DLD1 (cell line): ENCODE measurements around the gene TENM4.

ENCODE experiments used
- in situ Hi-C: cut with HindIII; loops from 2 replicates; pipeline ENCODE4 v1.10.0; 2017; ENCODE audit warnings: low sequenced_read_pairs

Gene TENM4

DNA sequence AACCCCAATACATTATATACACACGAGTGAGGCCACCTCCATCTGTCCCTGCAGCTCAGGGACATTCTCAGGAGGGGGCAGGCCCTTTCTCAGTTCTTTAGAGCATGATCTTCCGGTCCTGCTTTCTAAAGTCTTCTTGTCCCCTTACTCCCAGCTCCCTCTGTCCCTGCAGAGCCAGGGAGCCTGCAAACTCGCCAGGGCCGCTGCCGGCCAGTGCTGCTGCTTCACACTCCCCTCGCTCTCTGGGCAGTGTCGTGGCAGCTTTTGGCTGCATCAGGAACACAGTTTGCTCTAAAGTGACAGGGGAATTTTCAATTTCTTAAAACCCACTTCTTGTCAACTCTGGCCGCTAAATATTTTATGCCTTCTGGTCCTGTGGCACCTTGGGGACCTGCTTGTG, 736.0 kb downstream of the TENM4 start:
- in situ Hi-C loops, result no loop called here

DNA sequence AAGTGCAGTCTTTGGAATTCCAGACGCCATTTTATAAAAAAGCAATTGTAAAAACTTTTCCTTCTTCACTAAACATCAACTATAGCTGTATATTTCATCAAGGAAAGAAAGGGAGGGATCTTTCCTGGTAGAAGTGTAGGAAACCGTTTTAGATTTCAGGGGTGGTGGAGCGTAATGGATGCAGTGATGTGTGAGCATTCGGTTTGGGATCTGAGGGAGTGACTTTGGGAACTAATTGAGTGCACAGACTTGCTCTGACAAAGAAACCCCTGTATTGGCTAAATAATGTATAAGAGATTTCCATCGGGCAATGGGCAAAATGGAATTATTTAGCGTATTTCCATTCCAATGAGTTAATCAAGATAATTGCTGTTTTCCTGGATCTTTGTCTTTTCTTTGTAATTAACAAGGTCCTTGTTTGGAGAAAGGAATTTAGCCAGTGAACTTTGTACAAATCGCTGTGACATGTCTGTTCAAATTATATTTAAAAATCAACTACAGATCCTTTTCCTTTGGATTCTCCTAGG, 741.2 kb downstream of the TENM4 start:
- in situ Hi-C loops, result no loop called here

DNA sequence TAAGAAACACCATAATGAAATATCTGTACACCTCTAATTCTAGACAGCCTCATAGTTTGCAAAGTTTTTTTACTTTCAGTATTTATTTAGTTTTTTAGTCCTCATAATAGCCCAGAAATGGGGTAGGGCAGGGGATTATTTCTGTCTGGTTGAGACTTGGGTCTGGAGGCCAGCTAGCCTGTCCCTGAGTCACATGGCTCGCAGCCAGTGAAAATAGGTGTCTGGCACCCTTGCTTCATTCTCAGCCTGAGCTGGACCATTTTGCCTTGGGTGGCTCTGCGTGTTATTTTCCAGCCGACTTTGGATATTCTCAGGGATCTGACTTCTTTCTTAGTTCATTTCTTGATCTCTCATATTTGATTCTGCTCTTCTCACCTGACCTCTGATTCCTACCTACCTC, 742.2 kb downstream of the TENM4 start:
- in situ Hi-C loops, result no loop called here

DNA sequence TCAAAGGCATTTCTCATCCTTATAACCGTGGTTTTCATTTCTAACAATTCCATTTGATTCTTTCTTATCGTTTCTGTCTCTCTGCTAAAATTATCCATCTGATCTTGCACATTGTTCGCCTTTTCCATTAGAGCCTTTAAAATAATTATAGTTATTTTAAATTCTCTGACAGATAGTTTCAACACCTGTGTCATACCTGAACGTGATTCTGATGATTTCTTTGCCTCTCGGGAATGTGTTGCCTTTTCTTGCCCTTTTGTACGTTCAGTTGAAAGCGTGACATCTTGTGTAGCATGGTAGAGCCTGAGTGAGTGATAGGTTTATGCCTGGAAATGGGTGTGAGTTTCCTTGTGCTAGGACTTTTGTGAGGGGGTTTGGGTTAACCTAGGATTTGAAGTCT, 744.7 kb downstream of the TENM4 start:
- in situ Hi-C loops, result no loop called here

DNA sequence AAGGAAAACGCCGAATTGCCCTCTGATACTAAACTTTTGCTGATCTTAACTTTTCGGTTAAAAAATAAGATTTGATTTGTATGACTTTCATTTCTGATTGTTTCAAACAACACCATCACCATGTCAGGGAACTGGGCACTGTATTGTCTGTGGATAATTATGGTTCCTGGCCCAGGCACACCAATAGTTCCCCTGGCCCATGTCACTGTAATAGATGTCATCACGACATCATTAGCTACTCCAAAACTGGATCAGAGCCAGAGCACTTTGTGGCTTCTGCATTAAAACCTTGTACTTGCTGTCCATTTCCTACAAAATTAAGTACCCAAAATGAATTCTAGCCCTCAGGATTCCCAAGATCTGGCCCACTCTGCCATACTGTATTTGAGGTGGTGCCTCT, 746.7 kb downstream of the TENM4 start:
- in situ Hi-C loops, result no loop called here

DNA sequence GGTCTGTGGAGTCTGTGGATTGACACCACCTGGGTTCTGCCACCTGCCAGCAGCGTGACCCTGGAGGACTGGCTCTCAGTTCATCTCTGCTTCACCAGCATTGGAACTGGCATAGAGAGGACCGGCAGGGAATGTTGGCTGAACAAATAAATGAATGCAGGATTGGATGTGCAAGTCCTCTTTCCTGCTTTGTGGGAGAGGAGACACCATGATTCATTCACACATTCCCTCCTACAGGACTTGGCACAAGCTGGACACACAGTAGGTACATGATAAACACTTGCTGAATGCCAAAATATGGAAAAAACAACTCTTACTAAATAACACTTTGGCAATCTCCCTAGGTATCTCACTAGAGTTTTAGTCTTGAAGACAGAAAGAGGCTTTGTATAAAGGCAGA, 749.6 kb downstream of the TENM4 start:
- in situ Hi-C loops, result no loop called here

DNA sequence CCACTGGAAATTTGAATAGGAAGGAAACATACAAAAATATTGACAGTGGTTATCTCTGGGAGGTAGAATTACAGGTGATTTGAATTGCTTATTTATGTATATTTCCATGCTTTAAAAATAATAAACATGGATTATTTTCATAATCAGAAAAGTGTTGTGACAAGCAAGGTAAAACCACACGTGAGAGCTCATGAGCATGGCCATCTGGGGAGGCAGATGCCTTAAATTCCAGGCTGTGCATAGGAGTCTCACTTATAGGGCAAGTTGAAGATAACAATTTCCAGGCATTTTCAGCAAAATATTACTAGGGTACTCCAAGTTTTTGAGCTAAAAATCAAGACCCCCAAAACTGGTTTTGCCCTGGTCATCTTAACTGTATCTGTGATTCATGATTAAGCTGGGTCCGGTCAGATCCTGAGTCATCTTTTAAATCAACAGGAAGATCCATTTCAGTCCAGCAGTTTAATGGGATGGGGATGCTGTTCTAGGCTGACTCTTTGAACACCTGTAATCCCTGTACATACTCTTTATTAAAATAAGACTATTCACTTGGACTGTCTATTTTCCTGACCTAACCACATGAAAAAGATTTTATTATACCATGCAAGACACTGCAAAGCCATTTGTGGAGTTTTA, 750.4 kb downstream of the TENM4 start:
- in situ Hi-C loops, result no loop called here

DNA sequence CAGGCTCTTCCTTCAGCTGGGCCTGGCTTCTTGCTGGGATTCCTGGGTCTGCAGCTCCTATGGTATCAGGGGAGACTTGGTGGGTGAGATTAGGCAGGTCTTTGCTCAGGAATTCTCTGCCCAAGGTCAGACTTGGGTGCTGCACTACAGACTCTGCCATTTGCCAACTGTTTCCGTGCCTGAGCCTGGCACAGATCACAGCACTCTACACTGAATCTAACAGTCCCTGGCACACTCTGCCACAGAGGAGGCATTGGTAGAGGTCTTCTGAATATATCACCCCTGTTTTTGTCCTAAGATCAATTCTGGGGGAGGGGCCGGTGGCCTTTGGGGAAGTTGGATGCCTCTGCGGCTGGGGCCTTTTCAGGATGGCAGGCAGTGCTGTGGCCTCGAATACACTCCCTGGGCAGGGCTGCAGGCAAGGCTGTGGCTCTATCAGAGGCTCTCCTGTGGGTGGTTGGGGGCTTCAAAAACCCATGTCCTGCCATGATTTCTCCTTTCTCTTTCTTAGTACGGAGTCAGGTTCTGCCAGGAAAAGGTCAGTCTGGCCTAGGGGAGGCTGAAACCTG, 751.2 kb downstream of the TENM4 start:
- in situ Hi-C loops, result no loop called here

DNA sequence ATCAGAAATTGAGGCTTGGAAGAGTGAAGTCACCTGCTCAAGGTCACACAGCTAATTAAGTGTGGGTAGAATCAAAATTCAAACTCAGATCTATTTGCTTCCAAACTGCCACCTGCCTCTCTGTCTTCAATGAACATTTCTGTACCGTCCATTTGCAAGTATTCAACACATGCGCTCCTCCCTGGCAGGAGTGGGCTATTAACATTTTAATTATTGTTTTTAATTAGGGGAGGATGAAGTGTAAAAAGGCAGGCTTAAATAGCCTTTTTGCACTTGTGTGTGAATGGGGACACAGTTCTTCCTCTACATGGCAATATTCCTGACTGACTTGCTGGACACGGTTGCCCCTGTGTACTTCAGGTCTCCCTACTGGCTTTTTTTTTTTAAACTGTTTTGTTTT, 751.7 kb downstream of the TENM4 start:
- in situ Hi-C loops, result no loop called here

DNA sequence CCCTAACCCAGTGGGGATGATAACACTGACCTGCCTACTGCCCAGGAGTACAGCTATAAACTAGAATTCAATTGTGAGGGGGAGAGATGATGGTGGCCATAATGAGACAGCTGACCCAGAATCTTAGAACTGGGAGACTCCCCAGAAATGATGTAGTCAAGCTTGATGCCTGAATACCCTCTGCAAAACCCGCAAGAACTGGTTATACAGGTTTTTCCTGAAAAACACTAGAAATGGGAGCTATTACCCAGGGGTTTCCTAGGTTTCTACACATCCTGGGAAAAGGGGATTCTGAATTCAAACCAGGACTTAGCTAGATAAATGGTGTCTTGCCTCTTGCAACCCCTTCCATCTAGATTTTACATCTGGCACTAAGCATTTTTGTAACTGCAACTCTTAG, 752.4 kb downstream of the TENM4 start:
- in situ Hi-C loops, result no loop called here

DNA sequence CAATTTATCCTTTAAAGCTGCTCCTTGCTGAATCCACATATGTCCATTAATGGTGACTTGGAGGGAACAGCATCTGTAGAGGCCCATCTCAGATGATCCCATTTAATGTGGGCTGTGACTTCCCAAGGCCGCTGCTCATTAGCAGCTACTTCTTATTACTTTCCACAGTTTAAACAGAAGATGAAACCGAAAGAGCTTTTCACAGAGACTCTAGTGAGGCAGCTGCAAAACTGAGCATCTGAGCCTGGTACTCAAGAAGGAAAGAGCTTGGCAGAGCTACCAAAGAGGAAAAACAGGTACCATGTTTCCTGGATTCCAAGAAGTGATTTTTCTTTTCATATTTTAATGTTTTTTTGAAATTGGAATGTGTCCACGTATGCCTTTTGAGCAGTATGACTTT, 755.7 kb downstream of the TENM4 start:
- in situ Hi-C loops, result no loop called here

DNA sequence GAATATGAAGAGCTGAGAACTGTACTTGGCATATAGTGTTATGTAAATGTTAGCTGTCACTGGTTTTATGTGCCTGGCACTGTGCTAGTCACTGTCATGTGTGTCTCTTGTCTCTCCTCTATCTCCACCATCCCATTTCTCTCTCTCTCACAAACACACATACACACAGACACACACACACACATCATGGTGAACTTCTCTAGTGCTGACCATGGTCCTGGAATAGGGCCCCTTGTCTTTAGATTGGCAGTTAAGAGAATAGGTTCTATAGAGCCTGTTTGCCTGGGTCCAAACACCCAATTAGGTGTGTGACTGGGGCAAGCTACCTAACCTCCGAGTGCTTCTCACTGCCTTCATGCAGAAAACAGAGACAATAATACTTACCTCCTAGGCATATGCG, 756.5 kb downstream of the TENM4 start:
- in situ Hi-C loops, result no loop called here

DNA sequence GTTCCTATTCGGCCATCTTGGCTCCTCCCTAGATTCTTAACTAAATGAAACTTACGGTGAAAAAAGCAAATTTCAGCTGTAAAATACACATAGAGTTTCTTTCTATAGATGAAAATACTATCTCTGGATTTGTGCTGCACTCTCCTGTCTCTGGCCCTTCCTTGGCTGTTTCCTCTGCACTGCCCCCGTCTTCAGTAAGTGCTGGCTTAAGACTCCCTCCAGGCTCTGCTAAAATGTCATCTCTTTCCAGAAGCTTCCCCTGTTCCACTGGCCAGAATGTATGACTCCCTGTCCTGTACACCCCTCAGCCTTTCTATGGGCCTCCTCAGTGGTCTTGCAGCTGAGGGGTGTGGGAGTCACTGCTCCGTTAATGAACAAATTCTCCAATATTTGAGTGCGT, 757.1 kb downstream of the TENM4 start:
- in situ Hi-C loops, result no loop called here

DNA sequence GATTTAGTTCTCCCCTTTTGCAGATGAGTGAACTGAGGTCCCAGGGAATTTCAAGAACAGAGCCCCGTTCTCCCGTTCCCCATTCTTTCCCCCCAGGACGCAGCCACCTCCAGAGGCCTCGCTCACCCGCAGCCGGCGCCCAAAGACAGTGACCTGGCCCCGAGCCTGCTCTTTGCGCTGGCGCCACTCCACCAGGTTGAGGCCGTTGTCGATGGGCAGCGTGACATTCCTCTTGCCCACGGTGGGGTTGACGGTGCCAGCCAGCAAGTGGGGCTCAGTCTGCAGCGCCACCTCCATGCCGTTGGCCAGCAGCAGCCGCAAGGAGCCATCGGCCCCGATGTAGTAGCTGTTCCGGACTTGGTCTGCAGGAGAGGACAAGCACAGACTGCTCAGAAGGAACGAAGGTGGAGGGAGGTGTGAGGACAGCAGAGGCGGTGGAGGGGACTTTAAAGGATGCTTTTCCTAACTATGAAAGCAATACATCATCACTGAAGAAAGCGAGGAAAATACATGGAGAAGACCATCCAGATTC, 764.7 kb downstream of the TENM4 start:
- in situ Hi-C loops, result no loop called here

DNA sequence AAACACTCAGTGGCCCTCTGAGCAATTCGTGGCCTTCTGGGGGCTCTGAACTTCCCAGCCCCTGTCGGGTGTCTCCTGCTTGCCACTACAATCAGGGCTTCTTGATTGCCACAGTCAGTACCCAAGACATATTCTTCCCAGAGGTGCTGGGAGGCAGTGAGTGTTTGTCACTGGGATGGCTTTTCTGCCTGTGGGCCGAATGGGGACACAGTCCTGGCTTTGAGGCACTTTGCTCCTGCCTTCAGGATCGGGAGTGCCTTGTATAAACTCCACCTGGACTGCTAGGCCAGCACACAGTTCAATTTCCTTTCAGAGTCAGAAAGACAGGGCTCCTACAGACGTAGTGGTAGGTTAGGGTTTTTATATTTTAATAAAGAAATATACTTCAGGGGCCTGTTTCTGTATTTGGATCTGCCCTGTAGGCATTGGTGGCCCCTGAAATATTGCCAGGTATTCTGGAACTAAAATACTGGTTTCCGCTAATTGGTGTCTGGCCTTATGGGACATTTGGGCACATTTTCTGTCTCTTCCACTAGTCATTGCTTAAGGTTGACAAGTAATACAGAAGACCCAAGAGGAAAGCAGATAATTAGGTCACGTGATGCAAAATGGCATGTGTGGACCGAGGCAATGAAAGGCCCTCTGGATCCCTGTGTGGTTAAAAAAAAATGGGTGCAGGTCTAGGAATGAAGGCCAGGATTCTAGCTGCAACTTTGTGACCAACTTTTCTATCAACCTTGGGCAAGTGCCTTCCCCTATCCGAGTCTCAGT, 767.8 kb downstream of the TENM4 start:
- in situ Hi-C loops, result no loop called here

DNA sequence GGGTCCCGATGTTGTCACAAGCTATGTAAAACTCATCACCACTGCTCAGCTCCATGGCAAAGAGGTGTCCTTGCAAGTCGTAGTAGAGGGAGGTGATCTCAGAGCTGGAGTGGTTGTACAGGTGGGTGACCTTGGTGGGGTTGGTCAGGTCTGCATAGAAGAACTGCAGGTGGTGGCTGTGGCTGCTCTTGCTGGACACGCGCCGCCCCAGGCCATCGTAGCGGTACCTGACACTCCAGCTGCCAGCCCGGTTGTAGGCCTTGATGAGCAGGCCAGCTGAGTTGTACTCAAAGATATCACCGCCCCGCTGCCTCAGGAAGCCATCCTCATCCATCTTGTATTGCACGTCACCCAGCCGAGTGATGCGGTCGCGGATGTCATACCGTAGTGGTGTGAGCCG, 771.6 kb downstream of the TENM4 start:
- in situ Hi-C loops, result no loop called here

DNA sequence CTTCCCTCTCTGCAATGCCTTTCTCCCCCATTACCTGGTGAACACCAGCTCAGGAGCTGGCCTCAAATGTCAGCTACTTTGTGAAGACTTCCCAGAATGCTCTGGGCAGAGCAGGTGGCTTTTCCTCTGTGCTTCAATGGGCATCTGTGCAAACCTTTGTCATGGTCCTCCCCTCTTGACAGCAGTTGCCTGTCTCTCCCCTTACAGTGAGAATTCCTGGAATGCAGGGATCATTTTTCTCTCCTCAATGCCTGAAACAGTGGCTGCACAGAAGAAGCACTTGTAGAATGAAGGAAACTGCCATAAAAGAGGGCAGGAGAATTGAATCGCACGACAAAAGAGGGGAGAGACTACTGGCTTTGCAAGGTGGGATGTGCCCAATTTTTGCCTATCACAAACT, 773.4 kb downstream of the TENM4 start:
- in situ Hi-C loops, result no loop called here

DNA sequence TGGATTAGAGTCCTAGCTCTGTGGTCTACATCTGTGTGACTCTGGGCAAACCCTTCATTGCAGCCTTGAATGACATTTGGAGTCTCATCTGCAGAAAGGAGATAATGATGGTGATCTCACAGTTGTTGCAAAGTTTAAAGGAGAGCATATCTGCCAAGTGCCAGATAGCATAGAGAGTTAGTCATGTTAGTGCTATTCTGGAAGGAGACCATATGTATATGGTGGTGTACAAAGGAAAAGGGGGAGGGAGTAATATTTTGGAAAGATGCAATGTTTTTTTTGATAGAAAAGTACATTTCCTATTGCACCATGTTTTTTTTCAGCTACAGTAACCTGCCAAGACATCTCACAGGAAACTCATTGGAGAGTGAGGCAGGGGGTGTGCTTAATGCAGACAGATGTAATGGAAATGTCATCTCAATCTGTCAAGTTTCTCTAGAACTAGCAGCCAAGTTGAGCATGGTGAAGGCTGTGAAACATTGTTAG, 774.1 kb downstream of the TENM4 start:
- in situ Hi-C loops, result no loop called here

DNA sequence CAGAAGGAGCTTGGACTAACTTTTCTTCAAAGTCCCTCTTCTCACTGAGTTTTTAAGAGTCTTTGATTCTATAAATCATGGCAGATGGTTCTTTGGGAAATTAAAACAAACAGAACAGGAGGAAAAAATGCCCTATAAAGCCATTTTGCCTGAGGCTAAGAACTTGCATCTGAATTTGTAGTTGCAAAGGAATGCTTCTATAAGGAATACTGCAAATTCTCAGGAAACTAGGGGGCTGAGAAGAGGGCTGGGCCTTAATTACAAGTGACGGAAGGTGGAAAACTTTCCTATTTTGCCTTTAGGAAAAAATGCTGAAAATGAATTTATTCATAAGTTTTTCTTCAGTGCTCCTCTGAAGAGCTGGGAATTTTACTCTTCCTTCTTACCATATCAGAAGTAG, 776.2 kb downstream of the TENM4 start:
- in situ Hi-C loops, result no loop called here

DNA sequence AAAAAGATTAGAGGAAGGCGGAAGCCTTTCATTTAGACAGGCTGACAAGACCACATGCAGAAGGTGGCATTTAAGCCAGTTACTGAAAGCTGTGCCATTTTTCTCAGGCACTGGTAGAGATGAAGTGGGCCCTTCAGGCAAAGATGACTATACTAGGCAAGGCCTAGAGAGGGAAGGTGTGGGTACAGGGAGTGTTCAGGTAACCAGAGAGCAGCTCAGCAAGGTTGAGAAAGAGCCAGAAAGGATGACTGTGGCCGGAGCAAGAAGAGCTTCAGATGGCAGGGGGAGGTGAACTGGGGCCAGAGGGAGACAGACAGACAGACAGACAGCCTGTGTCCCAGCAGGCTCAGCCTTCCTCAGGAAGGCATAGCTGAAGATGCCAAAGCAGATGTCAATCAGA, 778.0 kb downstream of the TENM4 start:
- in situ Hi-C loops, result no loop called here

DNA sequence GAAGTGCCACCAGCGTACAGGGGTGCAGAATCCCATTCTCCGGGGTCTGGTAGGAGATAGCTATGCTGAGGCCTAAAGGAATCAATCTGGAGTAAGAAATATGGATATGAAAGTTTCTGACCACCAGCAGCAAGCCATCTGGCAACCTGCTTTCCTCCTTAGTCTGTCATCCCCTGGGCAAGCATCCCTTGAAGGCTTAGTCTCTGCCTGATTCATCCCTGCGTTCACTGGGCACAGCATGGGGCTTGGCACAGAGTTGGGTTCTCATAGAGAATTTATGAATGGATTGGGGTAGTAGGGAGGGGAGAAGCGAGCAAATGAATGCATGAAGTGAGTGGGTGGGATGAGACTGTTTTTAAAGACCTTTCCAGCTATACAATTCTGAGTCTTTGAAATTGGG, 780.4 kb downstream of the TENM4 start:
- in situ Hi-C loops, result no loop called here
